HG02588 (cell line): Measurements from ENCODE around the gene SFXN3.

Experiments used
- ATAC-seq: cut with Tn5 transposase; IDR thresholded peaks from one replicate; pipeline ENCODE4 v1.9.1; 2021; ENCODE audit warnings: mild to moderate bottlenecking, moderate library complexity; ENCODE audit not compliant: unreplicated experiment

SFXN3 gene

GRCh38 chr10:101031128-101031795, at the start of gene SFXN3, which contains the start of gene PDZD7:
Gene SFXN3 (plus strand): TSS chr10:101031234. CDS start chr10:101034695, 3,461 bp downstream.
Gene PDZD7 (minus strand): TSS chr10:101031129. CDS start chr10:101030219, 910 bp downstream.
- ATAC-seq: peak; percentile 91

- no peak for ATAC-seq
Observed at GRCh38 chr10:100982916-100983830, 47.9 kb upstream of the SFXN3 start.

GRCh38 chr10:100983868-100984671, 47.0 kb upstream of the SFXN3 start:
- no peak for ATAC-seq

- no peak for ATAC-seq
Observed at GRCh38 chr10:100984672-100985177, 46.3 kb upstream of the SFXN3 start.

GRCh38 chr10:100985336-100985735, 45.7 kb upstream of the SFXN3 start:
- no peak for ATAC-seq

- no peak for ATAC-seq
Observed at GRCh38 chr10:100986623-100986951, 44.4 kb upstream of the SFXN3 start.

- ATAC-seq: peak; percentile 74
Observed at GRCh38 chr10:100986952-100987684, 43.9 kb upstream of the SFXN3 start, which contains the start of the genes MRPL43 and TWNK. Gene MRPL43 (minus strand): TSS chr10:100987497. CDS start chr10:100987443, 54 bp downstream. Gene TWNK (plus strand): TSS chr10:100987543. CDS start chr10:100988211, 668 bp downstream.

GRCh38 chr10:100987685-100988049, 43.4 kb upstream of the SFXN3 start:
- ATAC-seq: no peak

- ATAC-seq: no peak
Observed at GRCh38 chr10:100988166-100988565, 42.9 kb upstream of the SFXN3 start.

GRCh38 chr10:100989088-100989487, 41.9 kb upstream of the SFXN3 start:
- ATAC-seq: no peak

GRCh38 chr10:100993986-100994708, 36.9 kb upstream of the SFXN3 start:
- no peak for ATAC-seq

GRCh38 chr10:100995181-100995580, 35.9 kb upstream of the SFXN3 start:
- ATAC-seq: no peak

- ATAC-seq: no peak
Observed at GRCh38 chr10:100996678-100997359, 34.2 kb upstream of the SFXN3 start.

GRCh38 chr10:100997360-100998182, 33.5 kb upstream of the SFXN3 start:
- ATAC-seq: peak; percentile 31

- peak; percentile 26 for ATAC-seq
Observed at GRCh38 chr10:100998183-100998990, 32.6 kb upstream of the SFXN3 start.

GRCh38 chr10:100998991-100999741, 31.9 kb upstream of the SFXN3 start:
- ATAC-seq: peak; percentile 47

GRCh38 chr10:100999742-101000126, 31.3 kb upstream of the SFXN3 start, which contains the start of gene LZTS2:
Gene LZTS2 (plus strand): TSS chr10:100999808. CDS start chr10:101002539, 2,731 bp downstream.
- ATAC-seq: no peak
